NB4 (cell line): ENCODE data around the gene CLOCK.
A peak's percentile ranks its signal among the peaks of the same experiment; 100 is the strongest.

Source experiments
- DNase-seq: peaks from one replicate; pipeline ENCODE4 v3.0.0; 2010; ENCODE audit warnings: low read depth
- H3K4me3 ChIP-seq: one replicate; pipeline ENCODE4 v1.5.1; 2011; ENCODE audit warnings: mild to moderate bottlenecking, low read depth, low read length, moderate library complexity
- CTCF ChIP-seq: IDR thresholded peaks from one replicate; pipeline ENCODE4 v1.5.1; 2012; ENCODE audit warnings: low read depth, low read length
- MAX ChIP-seq: IDR thresholded peaks from 2 replicates; pipeline ENCODE4 v1.6.1; 2011; ENCODE audit warnings: low read depth, low read length
- MYC ChIP-seq: IDR thresholded peaks from 2 replicates; pipeline ENCODE4 v1.6.1; 2011; ENCODE audit warnings: low read depth, low read length
- POLR2A ChIP-seq: IDR thresholded peaks from 2 replicates; pipeline ENCODE4 v1.6.1; 2011; ENCODE audit warnings: mild to moderate bottlenecking; ENCODE audit not compliant: insufficient read length; ENCODE audit errors: extremely low read depth

The CLOCK gene

GRCh38 chr4:55410431-55410830 lies 136.3 kb downstream of the CLOCK start:
- H3K4me3 ChIP-seq: no peak overlapping the region
- no peak for DNase-seq
- TF ChIP-seq MYC (no peak), MAX (no peak), POLR2A (no peak), CTCF (no peak)

GRCh38 chr4:55409468-55410171 lies 137.1 kb downstream of the CLOCK start:
- H3K4me3 ChIP-seq: peak overlapping the region; percentile 29
- DNase-seq: peak; percentile 94
- peak; percentile 83 for TF ChIP-seq CTCF
- no peak for TF ChIP-seq MAX
- TF ChIP-seq POLR2A: no peak
- no peak for TF ChIP-seq MYC

GRCh38 chr4:55407764-55408163 lies 138.9 kb downstream of the CLOCK start:
- DNase-seq: no peak
- TF ChIP-seq POLR2A: no peak
- TF ChIP-seq CTCF: no peak
- no peak for TF ChIP-seq MAX
- TF ChIP-seq MYC: no peak

GRCh38 chr4:55407119-55407518 lies 139.6 kb downstream of the CLOCK start:
- TF ChIP-seq POLR2A (no peak), MYC (no peak), CTCF (no peak), MAX (no peak)
- DNase-seq: no peak

More at GRCh38 chr4:55407764-55408163, 138.9 kb downstream of the CLOCK start:
- H3K4me3 ChIP-seq: no peak overlapping the region

GRCh38 chr4:55406545-55406944 lies 140.2 kb downstream of the CLOCK start:
- TF ChIP-seq POLR2A: no peak
- no peak for TF ChIP-seq MAX
- TF ChIP-seq CTCF: no peak
- no peak for TF ChIP-seq MYC
- no peak overlapping the region for H3K4me3 ChIP-seq
- DNase-seq: no peak

More at GRCh38 chr4:55407119-55407518, 139.6 kb downstream of the CLOCK start:
- no peak overlapping the region for H3K4me3 ChIP-seq
